Activated CD4-positive, alpha-beta T cell treated with anti-CD3 and anti-CD28 coated beads, Interleukin-10, Interleukin-2, amounts not matched to agents 100 ng/mL and 50 ng/mL, durations not matched to agents 16 hours and 8 hours (primary cell): ENCODE data around the gene ITGA11.

Experiments
- DNase-seq: peaks from one replicate; pipeline ENCODE4 v3.0.0-alpha.2; 2020

Gene ITGA11

DNA sequence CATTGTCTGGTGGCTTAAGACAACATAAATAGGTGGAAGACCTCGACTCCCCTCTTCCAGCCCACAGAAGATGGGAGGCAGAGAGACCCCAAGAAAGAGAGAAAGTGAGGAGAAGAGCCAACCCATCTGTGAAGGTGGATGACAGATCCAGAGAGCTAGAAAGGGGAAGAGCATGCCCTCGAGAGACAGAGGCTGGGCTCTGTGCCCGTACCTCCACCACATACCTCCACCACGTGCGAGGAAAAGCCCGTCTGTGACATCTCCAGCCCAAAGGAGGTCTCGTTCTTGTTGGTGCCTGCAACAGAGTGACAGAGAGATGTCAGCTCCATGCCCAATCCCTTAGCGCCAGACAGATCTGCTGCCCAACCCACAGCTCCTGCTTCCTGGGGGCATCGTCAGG lies 83.4 kb downstream of the ITGA11 start:
- DNase-seq: no peak

DNA sequence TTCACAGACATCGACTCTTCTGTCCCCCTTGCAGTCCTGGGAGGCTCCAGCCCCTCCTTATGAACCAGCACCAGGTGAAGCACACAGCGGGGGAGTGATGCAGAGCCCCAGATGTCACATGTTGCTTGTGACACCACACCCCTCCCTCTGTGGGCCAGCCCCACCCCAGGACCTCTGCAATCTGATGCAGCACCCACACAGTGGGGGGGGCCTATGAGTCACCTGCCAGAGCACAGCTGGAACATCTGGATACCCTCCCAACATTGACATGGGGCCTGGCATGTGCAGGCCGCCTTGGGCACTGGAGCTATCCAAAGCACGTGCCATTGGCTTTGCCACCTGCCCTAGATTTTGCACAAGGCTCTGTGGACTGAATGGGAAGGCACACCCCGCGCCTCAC lies 83.9 kb downstream of the ITGA11 start:
- DNase-seq: no peak

DNA sequence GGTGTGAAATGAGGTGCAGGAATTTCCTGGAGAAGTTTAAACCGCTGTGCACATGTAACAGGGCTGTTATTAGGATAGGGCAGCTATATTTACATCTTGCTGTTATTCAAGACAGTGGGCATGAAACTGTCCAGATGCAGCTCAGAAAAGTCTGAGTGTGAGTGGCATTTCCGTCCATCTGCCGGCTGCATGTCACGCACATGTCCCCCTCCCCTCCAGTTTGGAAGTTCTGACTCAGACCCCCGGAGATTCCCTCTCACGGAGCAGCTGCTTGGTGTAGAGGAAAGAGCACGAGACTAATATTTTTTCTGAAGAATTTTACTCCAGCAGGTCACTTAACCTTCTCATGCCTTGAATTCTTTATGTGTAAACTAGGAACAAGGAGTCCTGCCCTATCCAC lies 84.6 kb downstream of the ITGA11 start:
- no peak for DNase-seq

DNA sequence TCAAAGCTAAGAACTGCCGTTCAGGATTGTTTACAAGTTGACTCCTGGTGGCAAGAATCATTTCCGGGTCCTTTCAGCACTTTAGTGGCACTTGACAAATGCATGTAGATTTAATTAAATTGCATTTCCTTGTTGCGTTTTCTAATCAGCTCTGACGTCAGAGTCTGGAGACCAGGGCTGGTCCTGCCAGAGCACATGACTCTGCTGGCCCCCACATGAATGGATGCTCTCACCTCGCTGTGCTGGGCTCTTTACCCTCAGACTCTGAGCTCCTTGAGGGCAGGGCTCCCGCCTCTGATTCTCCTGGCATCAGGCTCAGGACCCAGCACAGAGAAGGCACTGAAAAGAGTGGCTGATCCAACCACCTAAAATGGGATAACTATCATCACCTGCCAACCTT lies 85.0 kb downstream of the ITGA11 start:
- no peak for DNase-seq

DNA sequence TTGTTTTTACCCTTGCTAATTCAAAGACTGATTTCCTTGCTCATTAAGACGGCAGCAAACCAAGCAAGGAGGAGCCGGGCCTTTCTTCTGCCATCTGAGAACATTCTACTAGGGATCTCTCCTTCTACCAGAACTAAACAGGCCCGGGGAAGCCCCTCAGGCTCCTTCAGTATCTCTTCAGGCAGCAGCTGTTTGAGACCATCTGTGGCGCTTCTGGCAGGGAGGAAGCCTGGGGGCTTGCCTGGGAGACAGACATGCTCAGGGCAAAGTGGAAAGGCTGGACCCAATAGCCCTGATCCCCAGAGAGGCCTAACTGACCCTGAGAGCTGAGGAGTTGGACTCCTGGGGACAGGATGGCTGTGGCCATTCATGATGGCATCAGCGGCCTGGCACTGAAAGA lies 86.5 kb downstream of the ITGA11 start:
- DNase-seq: no peak

DNA sequence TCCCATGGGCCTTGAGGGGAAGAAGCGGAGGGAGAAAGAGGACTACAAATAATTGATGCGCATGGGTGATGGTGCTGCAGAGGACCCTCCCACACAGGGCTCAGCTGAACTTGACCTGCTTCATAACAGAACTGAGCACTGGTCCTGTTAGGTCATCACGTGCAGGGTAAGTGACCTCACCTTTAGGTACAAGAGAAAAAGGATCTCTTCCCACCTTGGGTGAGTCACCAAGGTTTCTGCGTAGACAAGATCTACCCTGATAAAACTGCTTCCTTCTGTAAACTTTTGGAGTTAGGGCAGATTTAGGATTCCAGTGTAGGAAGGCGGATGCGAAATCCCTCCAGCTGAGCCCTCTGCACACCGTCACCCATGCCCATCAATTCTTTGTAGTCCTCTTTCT lies 87.4 kb downstream of the ITGA11 start:
- DNase-seq: no peak

DNA sequence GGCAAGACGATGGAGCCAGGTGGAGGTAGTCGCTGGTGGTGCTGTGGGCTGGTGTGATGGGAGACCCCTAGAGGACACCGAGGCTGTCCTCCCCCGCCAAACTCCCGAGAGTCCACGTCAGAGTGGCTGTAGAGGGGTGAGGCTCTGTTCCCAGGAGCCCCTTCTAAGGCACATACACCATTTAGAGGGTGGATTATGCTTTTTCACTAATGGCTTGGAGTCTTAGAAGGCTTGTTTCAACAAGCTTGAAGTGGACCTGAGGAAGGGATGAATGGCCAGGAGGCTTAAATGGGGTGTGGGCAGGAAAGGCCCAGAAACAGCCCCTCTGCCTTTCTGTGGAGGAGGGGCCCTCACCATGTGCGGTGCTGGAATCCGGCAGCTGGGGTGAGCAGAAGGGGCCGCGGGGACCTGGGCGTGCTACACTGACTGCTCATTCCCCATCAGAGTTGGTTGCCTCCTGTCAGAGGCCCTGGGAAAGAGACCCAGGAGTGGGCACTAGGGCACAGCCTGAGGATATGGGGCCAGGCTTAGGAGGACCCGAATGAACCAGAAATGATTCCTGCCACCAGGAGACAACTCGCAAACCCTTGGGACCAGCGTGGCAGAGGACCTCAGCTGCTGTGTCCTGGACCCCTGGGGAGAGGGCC lies 88.3 kb downstream of the ITGA11 start:
- DNase-seq: no peak

DNA sequence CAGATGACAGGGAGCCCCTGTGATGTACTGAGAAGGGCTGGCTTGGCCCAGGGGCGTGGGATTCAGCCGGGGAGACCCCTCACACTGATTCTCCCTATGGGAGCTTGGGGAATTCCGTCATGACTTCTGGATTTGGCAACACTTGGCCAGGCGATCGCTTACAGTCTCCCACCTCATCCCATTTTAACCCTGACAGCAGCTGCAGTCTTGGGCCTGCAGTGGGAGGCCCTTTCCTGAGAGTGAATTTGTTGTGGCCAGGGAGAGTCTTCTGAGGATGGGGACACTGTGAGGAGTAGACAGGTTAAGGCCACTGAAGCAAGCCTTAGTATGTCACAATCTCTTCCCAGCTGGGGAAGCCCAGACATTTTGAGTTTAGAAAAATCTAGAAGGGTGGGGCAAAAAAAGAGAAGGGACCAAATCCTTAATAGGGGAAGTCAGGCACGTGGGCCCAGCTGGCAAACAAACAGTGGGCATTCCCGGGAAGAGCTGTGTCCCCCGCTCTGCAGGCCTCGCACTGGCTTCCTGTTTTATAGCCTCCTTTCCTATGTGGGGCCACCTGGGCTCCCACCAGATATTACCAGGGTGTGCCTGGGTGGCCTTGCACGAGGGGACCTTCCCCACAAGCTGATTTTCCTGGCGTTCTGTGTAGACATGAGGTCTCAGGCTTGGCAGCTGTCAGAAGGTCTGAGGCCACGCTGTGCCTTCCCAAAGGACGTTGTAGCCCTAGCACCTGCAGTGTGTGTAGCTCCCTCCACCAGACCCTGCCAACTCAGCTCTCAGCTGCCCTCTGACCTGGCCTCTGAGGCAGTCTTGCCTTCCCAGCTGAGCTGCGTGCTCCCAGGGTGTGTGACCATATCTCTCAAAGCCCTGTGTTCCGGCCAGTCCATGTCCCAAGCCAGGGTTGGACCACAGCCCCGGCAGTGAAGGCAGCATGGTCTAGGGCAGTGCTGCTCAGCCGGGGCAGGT lies 89.9 kb downstream of the ITGA11 start:
- DNase-seq: no peak

DNA sequence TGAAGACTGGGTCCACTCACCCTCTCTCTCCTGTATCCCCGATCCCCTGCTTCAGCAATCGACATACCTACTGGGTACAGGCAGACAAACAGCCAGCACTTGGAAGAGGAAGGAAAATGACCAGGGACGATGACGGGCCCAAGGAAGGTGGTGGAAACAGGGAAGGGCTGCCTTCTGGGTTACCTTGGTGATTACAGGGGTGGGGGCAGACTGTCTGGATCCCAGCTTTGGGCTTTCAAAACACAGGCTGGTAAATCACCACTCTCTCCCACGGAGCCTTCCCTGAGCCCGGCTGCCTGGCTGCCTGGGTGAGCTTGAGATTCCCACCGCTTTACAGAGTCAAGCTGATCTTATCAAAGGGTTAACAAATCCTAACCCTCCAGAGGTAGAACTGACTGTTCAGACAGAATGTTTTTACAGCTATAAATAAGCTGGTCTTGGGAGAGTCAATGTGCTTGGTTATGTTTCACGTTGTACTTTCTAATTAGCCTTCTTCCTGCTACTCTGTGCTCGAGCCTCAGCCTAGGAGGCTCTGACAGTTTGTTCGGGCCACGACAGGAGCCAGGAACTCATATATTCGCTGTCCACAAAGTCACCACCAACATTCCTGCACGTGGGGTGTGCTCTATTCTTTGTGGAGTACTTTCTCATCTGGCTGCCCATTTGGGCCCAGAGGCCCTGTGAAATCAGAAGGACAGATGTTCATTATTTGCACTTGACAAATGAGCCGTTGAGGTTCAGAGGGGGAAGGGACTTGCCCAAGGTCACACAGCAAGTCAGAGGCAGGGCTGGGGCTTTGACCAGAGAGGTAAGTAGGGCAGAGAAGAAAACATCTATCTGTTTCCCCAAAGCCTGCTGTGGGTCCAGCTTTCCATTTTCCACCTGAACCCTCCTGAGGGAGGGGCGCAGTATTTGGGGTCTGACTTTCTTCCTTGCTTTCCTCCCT lies 91.0 kb downstream of the ITGA11 start:
- no peak for DNase-seq

DNA sequence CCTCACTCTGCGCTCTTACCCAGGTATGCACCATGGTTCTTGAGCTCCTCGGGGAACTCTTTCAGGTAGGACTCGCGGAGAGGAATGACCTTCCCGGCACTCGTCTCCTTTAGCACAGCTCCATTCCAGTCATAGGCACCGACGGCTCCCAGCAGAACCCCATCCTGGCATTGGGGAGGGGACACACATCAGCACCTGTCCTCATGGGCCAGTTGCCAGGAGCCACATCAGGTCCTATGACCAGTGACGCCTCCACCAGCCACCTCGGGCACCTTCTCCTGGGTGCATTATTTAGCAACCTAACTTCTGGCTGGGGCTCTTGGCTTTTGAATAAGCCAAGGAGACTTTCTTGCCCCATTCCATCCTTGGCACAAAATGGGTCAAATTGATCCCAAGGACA lies 92.5 kb downstream of the ITGA11 start:
- DNase-seq: no peak

DNA sequence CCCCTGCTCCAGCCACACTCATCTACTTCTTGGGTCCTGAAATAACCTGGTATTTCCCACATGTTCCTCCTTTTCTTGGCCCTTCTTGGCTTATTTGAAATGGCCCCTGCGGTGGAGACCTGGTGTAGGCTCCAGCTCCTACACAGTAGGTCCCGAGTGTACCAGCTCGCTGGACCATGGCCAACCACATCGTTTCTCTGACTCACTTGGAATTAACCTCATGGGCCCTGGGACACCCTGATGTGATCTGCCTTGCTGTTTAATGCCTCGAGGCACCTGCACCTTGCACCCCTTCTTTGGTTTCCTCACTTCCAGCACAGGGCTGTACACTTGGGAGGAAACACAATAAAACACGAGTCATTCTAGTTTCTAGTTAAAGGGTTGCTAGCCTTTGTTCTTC lies 94.1 kb downstream of the ITGA11 start:
- DNase-seq: no peak

DNA sequence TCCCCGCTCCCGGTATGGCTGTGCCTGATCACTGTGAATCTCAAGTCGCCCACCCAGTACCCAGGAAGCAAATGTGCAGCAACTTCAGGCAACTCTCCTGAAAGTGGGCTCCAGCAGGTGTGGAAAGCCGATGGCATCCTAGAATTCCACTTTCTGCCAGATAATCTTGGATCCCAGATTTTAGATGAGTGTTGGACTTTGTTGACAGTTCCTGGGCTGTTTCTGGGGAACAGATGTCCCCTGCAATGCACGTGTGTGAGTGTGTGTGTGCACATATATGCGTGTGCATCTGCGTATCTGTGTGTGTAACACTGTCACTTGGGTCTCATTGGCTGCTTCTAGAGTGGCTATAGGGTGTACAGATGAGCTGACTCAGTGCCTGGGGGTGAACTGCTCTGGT lies 95.4 kb downstream of the ITGA11 start:
- DNase-seq: no peak

DNA sequence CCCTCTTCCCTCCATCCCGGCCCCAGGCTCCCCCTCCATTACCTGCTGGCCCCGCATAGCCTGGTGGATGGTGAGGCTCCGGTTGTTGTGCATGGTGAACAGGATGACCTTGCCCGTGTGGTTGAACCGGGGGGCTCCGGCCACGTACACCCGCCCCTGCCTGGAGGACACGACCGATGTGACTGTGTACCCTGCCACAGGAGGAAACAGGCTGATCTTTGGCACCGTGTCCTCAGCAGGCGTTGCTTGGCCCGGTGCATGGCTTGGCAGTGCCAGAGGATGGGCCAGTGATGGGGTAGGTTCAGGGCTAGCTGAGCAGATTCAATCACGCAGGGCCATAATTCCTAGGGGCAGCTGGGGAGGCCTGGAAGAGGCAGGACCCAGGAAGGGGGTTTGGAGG lies 96.3 kb downstream of the ITGA11 start:
- DNase-seq: no peak

DNA sequence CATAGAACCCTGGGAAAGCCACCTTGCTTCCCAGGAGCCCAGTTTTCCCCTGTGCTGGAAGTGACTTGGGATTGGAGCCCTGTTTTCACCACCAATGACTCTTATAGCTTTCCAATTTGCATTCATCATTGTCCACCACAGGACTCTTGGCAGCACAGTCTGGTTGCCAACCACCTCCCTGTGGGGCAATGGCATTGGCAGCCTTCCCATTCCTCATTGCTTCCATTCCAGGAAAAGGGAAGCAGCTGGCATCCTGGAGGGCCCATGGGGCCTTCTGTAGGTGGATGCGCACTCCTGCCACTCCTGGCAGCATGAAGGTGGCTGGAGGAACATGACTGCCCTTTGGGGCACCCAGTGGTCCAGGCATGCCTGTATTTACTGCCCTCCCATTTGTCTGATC lies 96.7 kb downstream of the ITGA11 start:
- DNase-seq: no peak

DNA sequence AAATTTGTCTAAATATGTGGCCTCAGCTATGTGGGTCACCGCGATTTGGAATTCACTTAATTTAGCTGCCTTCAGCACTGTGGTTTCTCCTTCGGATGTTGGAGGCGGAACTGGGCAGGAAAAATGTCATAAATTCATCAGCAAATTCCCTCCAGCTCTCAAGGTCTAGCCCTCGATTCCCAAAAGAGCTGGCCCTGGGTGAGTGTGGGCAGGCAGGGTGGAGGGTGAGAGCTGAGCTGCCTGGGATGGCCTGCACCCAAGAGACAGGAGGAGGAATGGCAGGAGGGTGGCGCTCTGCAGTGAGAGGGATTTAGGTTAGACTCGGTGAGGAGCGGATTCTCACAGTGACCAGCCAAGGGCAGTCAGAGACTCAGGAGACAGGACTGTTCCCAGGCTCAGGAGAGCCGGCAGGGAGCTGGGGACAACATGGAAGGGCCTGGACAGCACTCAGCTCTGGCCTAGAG lies 97.3 kb downstream of the ITGA11 start:
- DNase-seq: no peak

DNA sequence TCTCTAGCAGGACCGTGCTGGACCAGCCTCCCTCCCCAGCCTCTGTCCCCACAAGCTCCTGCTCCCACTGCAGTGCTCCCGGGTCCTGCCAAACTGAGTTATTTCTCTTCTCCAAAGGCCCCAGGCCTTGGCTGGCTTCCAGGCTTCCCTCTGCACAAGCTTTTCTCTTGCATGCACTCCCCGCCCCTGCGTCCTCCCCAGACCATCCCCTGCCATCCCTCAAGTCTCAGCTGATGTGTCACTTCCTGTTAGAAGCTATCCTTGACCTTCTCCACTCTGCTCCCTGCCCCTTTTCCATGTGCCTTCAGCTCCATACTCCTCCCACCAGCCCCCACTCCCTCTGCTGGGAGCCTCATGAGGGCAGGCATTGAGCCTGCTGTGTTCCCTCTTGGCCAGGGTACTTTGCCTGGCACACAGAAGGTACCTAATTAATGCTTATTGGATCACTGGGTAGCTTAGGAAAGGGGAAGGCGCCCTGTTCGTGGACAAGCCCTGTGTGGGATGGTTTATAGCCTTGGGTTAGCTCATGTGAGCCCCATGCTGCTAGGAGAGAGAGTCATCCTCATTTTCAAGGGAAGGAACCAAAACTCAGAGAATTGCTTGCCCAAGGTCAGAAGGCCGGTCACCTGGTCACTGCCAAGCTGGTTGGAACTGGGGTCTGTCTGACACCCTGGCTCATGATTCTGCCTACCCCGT lies 98.0 kb downstream of the ITGA11 start:
- DNase-seq: no peak

DNA sequence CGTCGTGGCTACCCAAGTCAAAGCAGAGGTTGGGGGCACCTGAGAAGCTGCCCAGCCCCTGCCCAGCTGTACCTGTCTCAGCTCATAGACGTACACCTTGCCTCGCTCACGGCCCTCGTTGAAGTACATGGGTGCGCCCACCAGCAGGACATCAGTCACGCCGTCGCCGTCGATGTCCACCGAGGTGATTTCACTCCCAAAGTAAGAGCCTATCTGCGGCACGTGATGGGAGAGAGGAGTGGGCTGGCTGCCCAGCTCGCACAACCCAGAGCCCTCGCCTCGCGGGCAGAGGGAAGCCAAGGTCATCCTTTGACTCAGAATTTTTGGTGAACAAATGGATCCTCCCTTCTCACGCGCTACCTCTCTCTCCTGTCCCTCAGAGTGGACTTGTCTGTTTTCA lies 99.7 kb downstream of the ITGA11 start:
- no peak for DNase-seq

DNA sequence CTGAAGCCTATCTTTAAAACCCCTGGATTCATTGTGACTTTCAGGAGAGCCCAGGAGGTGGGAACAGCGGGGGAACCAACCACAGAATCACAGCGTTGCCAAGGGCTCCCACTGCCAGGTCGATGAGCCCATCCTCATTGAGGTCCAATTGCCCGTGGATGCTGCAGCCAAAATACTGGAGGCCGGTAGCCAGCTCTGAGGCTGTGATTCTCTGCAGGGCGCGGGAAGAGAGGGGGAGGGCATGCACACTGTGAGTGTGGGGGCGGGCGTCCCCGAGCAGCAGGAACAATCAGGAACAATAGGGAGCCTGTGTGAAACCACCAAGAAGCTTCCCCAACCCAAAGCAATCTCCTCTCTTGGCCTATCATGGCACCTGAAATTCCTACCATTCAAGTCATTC lies 101.1 kb downstream of the ITGA11 start:
- DNase-seq: no peak

DNA sequence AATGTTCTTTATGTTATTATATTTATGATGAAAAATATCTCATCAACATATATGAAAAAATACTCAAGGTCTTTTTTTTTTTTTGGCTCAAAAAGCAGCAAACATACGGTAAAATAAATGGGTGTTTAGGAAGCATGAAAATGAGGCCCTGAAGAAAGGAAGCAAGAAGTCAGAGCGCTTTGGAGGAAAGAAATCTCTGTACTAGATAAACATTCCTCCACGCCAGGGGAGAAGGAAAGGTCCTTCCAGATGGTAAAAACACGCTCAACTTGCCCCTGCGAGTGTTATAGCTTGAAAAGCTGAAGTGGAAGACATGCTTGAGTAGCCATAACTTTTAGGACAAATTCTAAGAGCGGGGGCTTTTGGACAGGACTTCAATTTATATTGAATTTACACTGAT lies 101.5 kb downstream of the ITGA11 start:
- no peak for DNase-seq

DNA sequence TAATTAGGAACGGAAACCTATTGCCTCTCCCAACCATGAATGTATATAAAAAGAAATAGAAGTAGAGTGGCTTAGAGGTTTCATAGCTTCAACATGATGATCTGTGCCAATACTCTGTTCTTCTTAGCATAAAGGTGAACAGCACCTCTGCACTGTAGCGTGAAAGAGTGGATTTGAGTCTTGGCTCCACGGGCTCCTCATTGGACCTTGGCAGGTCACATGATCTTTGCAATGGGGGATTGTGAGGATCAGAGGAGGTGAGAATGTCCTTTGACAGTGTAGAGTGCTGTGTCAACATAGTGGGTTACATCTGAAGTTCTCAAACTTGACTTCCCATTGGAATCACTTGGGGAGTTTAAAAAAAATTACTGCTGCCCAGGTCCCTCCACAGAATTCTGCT lies 103.0 kb downstream of the ITGA11 start:
- no peak for DNase-seq

DNA sequence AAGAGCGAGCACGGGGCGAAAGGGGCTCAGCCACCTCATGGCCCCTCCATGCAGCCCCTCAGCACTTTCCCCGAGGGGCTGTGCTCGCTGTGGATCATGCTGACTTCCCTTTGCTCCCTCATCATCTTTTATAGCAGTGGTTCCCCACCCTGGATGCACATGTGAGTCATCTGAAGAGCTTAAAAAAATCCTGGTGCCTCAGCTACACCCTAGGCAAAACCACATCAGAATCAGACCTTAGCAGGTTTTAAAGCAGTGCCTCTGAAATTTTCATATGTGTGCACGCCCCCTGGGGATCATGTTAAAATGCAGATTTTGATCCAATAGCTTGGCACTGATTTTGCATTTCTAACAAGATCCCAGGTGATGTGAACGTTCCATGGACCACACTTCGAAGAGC lies 103.5 kb downstream of the ITGA11 start:
- no peak for DNase-seq

DNA sequence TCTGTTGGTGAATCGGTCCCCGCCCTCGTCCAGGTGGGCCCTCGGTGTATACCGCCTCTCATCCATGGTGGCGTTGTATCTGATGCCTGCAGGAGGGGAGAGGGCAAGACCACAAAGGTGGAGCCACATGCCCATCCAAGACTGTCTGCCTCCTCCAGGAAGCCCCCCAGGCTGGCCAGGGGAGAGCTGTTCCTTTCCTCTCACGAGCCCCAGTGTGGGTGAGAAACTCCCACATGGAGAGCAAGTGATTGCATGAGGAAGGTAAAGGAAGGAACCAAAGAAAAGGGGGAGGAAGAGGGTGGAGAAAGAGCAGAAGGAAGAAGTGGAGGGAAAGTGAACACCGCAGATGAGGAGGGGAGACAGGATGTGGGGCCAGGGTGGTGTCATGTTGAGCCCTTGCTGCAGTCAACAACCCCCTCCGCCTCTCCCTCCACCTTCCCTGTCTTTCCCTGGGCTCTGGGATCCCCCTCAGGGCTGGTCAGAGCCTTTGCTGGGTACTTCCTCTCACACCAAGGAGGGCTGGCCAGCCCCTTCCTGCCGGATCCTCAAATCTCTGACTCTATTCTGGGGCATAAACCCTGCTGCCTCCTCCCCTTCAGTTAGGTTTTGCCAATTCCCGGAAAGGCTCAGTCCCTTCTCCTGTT lies 105.1 kb downstream of the ITGA11 start:
- DNase-seq: no peak
